Stimulated activated naive CD4-positive, alpha-beta T cell treated with Interleukin-2 at 50 U/mL for 16 hours (primary cell): ENCODE results near the gene NPTXR.

Experiments used
- DNase-seq: peaks from one replicate; lab custom pipeline; 2025; lab: John Stamatoyannopoulos, UW

The NPTXR gene

GRCh38 chr22:38770257-38770949 is 73.4 kb downstream of the NPTXR start:
- no peak for DNase-seq
